HPDE6-E6E7 (cell line): Measurements from ENCODE around the gene KLHL18.
"Not testable (repeated sequence)": the region's sequence is repeated elsewhere in the genome, so short reads cannot be mapped to it uniquely, and the experiment has no call there.

Experiments used
- DNase-seq: peaks from one replicate; pipeline ENCODE4 v3.0.0; 2011; ENCODE audit warnings: missing footprints; ENCODE audit errors: extremely low spot score

The KLHL18 gene

GRCh38 chr3:47273564-47273963, 9.2 kb upstream of the KLHL18 start:
- DNase-seq: no peak

- DNase-seq: no peak
Observed at GRCh38 chr3:47274652-47275051, 8.1 kb upstream of the KLHL18 start.

DNA sequence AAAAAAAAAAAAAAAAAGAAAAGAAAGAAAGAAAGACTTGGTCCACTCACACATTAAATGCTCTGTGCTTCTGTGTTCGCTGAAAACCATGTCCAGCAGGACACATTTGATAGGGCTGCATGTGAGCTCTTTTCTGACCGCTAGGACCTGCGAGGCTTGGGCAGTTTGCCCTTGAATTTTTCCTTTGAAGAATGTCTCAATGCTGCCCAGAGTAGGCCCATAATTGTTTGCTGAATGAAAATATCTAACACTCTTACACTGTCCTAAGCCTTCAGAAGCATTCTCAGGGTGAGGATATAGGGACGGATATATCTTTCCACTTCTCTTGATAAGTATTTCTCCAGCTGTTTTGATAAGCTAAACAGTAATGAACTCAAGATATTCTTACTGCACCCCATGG, 6.2 kb upstream of the KLHL18 start:
- no peak for DNase-seq

DNA sequence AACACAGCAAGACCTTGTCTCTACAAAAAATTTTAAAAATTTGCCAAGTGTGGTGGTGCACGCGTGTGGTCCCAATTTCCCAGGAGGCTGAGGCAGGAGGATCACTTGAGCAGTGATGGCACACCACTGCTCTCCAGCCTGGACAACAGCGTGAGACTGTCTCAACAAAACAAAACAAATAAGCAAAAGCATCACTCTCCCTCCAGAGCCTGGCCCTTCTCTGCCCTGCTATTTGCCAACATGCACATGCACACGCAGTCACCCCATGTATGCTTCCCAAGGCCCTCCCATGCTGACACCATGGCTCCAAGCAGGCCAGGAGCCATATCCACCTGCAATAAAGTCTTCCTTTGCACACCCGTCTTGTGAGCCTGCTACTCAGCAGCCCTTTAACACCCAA, 2.2 kb upstream of the KLHL18 start:
- DNase-seq: no peak

DNA sequence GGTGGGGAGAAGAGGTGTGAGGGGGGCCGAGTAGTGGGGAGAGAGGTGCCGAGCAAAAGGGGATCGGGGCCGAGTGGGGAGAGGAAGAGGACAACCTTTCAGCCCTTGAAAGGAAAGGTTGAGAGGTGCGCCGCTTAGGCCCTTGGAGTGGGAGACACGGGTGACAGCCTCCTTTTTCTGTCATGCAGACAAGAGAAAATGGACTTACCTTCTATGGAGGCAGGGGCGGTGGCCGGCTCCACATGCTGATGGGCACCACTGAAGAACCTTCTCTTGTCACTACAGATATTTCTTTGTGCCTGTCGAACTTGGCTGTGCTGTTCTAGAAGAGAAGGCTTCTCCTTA, 421 bp downstream of the KLHL18 start:
- no peak for DNase-seq

DNA sequence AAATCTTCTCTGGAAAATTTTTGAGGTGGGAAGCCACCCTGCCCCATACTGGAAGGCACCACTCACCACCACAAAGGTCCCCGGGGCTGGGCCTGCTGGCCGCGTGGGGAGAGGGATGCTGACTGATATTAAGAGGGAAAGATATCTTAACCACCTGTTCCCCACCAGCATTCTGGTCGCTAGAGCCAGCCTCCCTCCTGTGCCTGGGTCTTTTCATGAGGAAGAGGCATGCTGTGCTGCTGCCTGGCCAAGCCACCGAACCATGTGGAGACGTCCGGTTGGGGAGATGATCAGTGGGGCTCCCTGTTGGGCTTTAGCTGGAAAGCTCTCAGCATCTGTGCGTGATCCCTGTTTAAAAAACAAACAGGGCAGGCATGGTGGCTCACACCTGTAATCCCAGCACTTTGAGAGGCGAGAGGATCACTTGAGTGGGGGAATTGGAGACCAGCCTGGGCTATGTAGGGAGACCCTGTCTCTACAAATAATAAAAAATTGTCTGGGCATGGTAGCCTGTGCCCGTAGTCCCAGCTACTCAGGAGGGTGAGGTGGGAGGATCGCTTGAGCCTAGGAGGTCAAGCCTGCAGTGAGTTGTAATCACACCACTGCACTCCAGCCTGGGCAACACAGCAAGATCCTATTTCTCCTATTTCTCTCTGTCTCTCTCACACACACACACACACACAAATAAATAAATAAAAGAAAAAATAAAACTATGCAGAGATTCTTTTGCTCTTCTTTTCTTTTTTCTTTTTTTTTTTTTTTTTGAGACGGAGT, 1.0 kb downstream of the KLHL18 start:
- DNase-seq: no peak

DNA sequence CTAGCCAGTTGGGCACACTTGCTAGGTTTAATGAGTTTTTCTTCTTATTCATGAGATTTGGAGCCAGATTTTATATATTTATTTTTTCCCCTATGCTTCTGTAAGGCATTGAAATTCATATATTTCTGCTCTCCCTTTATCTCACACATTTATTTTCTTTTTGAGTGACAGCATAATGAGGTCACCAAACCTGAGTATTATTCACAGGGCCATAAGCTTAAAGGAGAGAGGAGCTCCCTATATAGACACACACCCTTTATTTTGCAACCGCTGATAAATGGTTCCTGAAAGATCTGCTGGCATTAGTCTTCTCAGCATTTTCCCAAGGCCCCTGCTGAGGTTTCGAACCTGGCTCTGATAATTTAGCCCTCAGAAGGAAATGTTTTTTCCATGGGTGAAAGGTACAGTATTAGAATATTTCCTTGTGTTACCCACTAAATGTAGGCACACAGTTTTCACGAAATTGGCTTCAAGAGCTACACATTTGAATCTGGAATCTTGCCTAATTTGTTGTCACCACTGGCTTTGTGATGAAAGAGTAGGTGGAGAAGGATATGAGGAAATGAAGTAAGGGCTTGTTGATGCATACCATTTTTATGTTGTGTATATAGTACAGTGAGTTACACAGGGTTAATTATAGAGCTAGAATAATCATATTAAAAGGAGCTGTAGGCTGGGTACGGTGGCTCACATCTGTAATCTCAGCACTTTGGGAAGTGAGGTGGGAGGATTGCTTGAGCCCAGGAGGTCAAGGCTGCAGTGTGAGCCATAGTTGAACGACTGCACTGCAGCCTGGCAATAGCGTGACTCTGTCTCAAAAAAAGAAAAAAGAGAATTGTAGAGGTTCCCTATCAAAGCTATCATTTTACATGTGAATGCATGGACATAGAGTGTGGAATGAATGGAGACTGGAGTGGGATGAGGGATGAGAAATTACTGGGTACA, 6.5 kb downstream of the KLHL18 start:
- no peak for DNase-seq

DNA sequence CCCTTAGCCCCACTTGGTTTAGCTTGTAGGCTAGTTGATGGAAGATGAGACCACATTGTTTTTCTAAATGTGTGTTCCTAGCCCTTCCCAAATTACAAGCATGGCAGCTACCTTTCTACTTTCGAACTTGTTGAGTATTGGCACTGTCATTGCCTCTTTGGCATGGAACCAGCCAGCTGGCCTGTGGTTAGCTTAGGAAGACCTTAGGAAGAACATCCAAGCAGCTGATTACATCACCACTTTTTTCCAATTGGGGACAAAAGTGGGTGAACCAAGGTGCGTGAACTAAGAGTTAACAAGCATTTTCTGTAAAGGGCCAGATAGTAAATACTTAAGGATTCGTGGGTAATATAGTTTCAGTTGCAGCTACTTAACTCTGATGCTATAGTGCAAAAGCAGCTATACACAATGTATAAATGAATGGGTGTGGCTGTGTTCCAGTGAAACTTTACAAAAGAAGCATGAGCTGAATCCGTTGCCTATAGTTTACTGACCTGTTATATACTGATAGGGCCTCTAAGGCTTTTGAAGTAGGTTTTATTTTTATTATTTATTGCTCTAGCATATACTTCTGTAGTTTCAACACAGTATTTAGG, 8.5 kb downstream of the KLHL18 start:
- DNase-seq: no peak

- not testable (repeated sequence) for DNase-seq
Observed at GRCh38 chr3:47291754-47292420, 9.1 kb downstream of the KLHL18 start.

DNA sequence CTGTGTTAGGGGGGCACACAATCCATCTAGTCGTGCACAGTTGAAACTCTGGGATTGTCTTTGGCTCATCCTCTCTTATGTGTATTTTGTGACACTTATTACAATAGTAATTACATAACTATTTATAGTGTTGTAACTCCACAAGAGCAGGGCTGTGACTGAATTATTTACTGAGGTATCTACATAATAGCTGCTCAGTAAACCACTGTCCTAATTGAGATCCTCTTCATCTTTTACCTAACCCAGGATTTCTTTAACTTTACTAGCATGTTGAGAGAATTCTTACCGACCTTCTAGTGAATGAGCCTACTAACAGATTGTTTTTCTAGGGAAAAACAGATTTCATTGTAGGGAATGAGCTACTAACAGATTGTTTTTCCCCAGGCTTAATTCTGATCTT, 11.1 kb downstream of the KLHL18 start:
- no peak for DNase-seq

DNA sequence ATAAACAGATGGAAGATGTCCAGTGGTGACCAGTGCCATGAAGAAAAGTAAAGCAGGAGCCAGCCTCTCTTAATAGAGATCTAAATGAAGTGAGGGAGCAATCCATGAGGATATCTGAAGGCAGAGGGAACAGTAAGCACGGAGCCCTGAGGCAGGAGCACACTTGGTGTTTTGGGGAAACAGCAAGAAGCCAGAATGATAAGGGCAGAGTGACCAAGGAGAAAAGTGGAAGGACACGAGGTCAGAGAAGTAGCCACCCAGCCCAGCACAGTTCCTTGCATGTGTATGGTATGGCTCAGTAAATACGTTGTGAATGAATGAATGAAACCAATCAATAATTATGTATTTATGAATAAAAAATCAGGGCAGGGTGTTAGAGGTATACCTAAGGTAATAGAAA, 11.6 kb downstream of the KLHL18 start:
- no peak for DNase-seq

- DNase-seq: no peak
Observed at GRCh38 chr3:47295322-47295721, 12.6 kb downstream of the KLHL18 start.

- no peak for DNase-seq
Observed at GRCh38 chr3:47295976-47296375, 13.2 kb downstream of the KLHL18 start.

- DNase-seq: no peak
Observed at GRCh38 chr3:47296562-47297302, 14.0 kb downstream of the KLHL18 start.

- DNase-seq: no peak
Observed at GRCh38 chr3:47298439-47298838, 15.7 kb downstream of the KLHL18 start.

GRCh38 chr3:47299381-47300318, 16.9 kb downstream of the KLHL18 start:
- DNase-seq: no peak

GRCh38 chr3:47301456-47301855, 18.7 kb downstream of the KLHL18 start:
- DNase-seq: no peak

DNA sequence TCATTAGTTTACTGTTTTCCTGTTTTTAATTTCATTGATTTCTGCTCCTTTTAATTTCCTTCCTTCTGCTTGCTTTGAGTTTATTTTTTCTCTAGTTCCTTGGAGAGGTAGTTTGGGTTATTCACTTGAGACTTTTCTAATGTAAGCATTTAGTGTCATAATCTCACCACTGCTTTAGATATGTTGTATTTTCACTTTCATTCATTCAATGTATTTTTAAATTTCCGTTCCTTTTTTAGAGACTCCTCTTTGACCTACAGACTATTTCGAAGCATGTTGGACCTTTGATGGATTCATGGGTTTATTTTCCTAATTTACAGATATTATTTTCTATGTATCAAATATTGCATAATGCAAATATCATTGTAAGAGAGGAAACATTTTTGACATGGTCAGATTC, 23.3 kb downstream of the KLHL18 start:
- DNase-seq: no peak

DNA sequence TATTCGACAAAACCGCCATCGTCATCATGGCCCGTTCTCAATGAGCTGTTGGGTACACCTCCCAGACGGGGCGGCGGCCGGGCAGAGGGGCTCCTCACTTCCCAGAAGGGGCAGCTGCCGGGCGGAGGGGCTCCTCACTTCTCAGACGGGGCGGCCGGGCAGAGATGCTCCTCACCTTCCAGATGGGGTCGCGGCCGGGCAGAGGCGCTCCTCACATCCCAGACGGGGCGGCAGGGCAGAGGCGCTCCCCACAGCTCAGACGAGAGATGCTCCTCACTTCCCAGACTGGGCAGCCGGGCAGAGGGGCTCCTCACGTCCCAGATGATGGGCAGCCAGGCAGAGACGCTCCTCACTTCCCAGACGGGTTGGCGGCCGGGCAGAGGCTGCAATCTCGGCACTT, 26.5 kb downstream of the KLHL18 start:
- not testable (repeated sequence) for DNase-seq

DNA sequence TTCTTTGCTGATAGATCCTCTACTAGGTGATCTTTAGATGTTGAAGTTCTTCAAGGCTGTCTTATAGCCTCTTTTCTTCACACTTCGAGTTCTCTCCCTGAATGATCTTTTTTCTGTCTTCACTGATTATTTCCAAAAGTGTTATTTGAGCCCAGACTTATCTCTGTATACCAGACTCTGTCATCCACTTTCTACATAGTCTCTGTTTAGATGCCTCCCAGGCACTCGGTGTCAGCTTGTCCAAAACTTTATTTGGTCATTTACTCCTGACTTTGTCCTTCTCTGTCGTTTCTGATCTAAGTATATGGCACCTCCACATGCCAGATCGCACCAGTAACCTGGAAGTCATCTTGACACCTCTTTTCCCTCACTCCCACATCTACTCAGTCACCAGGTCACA, 27.6 kb downstream of the KLHL18 start:
- no peak for DNase-seq
